GM18861 (cell line): Measurements from ENCODE around the gene C16orf46.

Source experiments
- ATAC-seq: cut with Tn5 transposase; IDR thresholded peaks from one replicate; pipeline ENCODE4 v1.9.1; 2021; ENCODE audit not compliant: unreplicated experiment

The C16orf46 gene

DNA sequence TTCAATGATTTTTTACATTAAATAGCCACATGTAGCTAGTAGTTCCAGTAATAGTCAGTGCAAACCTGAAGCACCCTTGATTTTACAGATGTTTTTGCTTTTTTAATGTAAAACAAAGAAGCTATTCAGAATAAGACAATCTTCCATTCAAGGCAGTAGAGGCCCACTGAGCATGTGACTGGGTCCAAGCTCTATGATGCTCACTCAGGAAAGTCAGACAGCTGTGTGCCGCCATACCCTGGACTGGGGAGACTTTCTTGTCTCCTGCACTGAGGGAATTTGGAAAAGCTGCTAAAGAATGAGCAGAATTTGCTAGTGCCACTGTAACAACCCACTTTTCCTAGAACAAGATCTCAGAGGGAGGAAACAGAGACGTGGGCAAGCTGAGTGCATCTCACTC, 58.5 kb downstream of the C16orf46 start:
- ATAC-seq: no peak

DNA sequence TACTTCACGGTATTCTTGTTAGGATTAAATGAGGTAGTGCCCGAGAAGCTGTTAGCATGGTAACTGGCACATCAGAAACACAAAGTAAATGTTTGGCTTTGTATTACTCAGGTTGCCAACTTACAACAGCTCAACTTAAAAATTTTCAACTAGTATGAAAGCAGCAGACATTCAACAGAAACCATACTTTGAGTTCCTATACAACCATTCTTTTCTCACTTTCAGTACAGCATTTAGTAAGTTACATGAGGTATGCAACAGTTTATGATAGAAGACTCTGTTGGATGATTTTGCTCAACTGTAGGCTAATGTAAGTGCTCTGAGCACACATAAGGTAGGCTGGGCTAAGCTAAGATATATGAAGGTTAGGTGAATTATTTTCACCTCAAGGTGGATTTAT, 62.4 kb downstream of the C16orf46 start:
- ATAC-seq: no peak

DNA sequence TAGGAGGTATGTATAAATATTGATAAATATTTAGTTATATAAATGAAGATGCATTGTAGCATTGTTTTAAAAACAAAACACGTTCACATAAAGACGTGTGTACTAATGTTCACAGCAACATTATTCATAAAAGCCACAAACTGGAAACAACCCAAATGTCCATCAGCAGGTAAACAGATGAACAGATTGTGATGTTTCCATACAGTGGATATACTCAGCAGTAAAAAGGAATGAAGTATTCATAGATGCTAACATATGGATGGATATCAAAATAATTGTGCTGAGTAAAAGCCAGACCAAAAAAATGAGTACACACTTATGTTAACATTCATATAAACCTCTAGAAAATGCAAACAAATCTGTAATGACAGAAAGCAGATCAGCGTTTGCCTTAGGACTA, 64.1 kb downstream of the C16orf46 start:
- ATAC-seq: no peak
